GM12878 (cell line): ENCODE measurements around the gene ZNF501. TPM values are rescaled to one million over a fixed set of nuclear protein-coding genes. Genes with fewer than 3 reads are reported as not detected.

ENCODE experiments used
- NFYA ChIP-seq: IDR thresholded peaks from 2 replicates; pipeline ENCODE4 v1.6.1; 2011; ENCODE audit warnings: low read depth, mild to moderate bottlenecking, low read length, improper control_type of control experiment, borderline replicate concordance
- POU2F2 ChIP-seq: IDR thresholded peaks from 3 replicates; pipeline ENCODE4 v1.6.1; 2011; ENCODE audit warnings: low read depth, mild to moderate bottlenecking, low read length, borderline replicate concordance
- polyA plus RNA-seq, 11 experiments: library from polyadenylated mRNA; depleted of rRNA in 4 of 11; unstranded in 6 of 11; stranded (reverse) in 5 of 11; fragments of >200 nt; fragmentation: Nextera tagmentation in 4 of 11; fragmentation: Illumina TruSeq in 1 of 11; extraction: Ambion mirVana in 4 of 11; extraction: Trizol in 1 of 11; gene quantifications; 1 replicate in 1 of 11; 2 replicates in 10 of 11; pipeline versions ENCODE4 v1.2.1 to v1.2.3, GENCODE V29; 2011 to 2016; ENCODE audit warnings: inconsistent platforms in 2 of 11, missing spikeins in 2 of 11, low read depth in 1 of 11
- total RNA-seq, 4 experiments: library from RNA; depleted of rRNA in 3 of 4; stranded (reverse); fragments of >200 nt in 3 of 4; fragmentation: Illumina TruSeq in 1 of 4; extraction: Trizol in 1 of 4; gene quantifications; 2 replicates each; pipeline versions ENCODE4 v1.2.1 to v1.2.3, GENCODE V29; 2013 to 2021
- TF ChIP-seq, protein P1 (sequence below): fragments of 450-650 bp; formaldehyde crosslinking; IDR thresholded peaks from 2 replicates; pipeline ENCODE4 v1.4.0; 2020; ENCODE audit warnings: mild to moderate bottlenecking, moderate library complexity
- TF ChIP-seq, protein P2 (sequence below): fragments of 450-650 bp; IDR thresholded peaks from 2 replicates; pipeline ENCODE4 v1.6.1; 2014; ENCODE audit warnings: mild to moderate bottlenecking
- TF ChIP-seq, protein P3 (sequence below): fragments of 450-650 bp; IDR thresholded peaks from 2 replicates; pipeline ENCODE4 v1.6.1; 2016; ENCODE audit warnings: mild to moderate bottlenecking

Gene ZNF501
- total and polyA plus RNA-seq, 10 of the 15 experiments (the other 5 are each of a cell fraction or from before 2014, with no cell fraction given): 0.35 to 3.8 (median 1.7) TPM

DNA sequence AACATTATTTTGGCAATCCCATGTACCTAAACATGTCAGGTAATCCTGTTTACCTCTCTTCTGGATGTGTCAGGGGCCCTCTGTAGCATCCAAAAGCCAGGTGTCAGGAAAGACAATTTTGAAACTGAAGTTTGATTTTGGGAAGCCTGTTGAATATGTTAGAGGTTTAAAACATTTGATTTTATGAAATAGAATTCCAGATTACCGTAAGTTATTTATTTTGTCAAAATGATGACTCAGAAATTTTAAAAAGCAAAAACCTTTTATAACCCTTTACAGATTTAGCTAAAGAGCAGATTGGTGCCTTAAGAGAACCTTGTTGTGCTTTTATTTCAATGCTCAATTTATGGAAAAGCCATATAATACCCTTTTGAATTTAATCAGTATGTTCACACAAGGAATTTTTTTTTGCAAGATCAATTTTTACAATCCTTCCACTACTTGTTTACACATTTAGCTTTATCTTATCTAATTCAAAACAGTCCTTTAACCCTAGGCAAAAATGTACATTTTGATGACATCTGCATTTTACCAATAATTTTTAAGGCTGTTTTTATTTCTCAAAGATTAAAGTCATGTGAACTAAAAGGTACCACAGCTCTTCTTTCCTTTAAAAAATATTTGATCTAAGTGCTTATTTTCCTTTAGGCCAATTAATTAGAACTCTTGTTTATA lies 42.1 kb downstream of the ZNF501 start (continued):
- TF ChIP-seq, protein P1, sequence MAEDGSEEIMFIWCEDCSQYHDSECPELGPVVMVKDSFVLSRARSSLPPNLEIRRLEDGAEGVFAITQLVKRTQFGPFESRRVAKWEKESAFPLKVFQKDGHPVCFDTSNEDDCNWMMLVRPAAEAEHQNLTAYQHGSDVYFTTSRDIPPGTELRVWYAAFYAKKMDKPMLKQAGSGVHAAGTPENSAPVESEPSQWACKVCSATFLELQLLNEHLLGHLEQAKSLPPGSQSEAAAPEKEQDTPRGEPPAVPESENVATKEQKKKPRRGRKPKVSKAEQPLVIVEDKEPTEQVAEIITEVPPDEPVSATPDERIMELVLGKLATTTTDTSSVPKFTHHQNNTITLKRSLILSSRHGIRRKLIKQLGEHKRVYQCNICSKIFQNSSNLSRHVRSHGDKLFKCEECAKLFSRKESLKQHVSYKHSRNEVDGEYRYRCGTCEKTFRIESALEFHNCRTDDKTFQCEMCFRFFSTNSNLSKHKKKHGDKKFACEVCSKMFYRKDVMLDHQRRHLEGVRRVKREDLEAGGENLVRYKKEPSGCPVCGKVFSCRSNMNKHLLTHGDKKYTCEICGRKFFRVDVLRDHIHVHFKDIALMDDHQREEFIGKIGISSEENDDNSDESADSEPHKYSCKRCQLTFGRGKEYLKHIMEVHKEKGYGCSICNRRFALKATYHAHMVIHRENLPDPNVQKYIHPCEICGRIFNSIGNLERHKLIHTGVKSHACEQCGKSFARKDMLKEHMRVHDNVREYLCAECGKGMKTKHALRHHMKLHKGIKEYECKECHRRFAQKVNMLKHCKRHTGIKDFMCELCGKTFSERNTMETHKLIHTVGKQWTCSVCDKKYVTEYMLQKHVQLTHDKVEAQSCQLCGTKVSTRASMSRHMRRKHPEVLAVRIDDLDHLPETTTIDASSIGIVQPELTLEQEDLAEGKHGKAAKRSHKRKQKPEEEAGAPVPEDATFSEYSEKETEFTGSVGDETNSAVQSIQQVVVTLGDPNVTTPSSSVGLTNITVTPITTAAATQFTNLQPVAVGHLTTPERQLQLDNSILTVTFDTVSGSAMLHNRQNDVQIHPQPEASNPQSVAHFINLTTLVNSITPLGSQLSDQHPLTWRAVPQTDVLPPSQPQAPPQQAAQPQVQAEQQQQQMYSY (CRISPR knock-in tag): no peak
- TF ChIP-seq POU2F2 (no peak), NFYA (no peak)
- TF ChIP-seq, protein P2, sequence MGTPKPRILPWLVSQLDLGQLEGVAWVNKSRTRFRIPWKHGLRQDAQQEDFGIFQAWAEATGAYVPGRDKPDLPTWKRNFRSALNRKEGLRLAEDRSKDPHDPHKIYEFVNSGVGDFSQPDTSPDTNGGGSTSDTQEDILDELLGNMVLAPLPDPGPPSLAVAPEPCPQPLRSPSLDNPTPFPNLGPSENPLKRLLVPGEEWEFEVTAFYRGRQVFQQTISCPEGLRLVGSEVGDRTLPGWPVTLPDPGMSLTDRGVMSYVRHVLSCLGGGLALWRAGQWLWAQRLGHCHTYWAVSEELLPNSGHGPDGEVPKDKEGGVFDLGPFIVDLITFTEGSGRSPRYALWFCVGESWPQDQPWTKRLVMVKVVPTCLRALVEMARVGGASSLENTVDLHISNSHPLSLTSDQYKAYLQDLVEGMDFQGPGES: no peak
- TF ChIP-seq, protein P3, sequence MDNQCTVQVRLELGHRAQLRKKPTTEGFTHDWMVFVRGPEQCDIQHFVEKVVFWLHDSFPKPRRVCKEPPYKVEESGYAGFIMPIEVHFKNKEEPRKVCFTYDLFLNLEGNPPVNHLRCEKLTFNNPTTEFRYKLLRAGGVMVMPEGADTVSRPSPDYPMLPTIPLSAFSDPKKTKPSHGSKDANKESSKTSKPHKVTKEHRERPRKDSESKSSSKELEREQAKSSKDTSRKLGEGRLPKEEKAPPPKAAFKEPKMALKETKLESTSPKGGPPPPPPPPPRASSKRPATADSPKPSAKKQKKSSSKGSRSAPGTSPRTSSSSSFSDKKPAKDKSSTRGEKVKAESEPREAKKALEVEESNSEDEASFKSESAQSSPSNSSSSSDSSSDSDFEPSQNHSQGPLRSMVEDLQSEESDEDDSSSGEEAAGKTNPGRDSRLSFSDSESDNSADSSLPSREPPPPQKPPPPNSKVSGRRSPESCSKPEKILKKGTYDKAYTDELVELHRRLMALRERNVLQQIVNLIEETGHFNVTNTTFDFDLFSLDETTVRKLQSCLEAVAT: no peak
